Measurements from ENCODE around the gene CAT.

The CAT gene

DNA sequence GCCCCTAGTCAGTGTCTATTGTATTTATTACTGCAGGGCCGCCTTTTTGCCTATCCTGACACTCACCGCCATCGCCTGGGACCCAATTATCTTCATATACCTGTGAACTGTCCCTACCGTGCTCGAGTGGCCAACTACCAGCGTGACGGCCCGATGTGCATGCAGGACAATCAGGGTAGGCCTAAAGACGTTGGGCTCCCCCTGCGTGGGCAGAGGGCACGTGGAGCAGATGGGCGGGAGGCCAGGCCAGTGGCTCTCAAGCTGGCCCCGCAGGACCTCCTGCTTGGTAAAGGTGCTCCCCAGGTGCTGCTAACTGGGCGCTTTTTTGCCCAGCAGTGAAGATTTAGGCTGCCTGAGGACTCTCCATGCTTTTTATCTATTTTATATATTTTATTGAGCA is 22.5 kb downstream of the CAT start:
- Histone ChIP-seq H3K27ac (ENCODE audit: low read depth, low read length) (no peak overlapping the region), H3K4me3 (ENCODE audit: low read length) (no peak overlapping the region), H3K27me3 (ENCODE audit: insufficient read depth, low read length) (no peaks in the 10 kb centered on the region), H3K36me3 (ENCODE audit: insufficient read depth, low read length) (peaks cover 3% of the 10 kb centered on the region; the same call in 1 of the 2 replicates), H3K9ac (ENCODE audit: low read depth, low read length) (no peak overlapping the region), H3K9me3 (ENCODE audit: insufficient read depth, low read depth, low read length) (peaks cover 10% of the 10 kb centered on the region; the same call in 1 of the 2 replicates), H3K4me1 (ENCODE audit: insufficient read depth, low read length) (peaks cover 8% of the 10 kb centered on the region; the same call in 1 of the 2 replicates)
- 91% methylated on average over 14 of the region's 14 CpGs for WGBS

- H3K4me1 ChIP-seq (ENCODE audit: insufficient read depth, low read length): no peaks in the 10 kb centered on the region
- H3K9ac ChIP-seq (ENCODE audit: low read depth, low read length): no peak overlapping the region
- H3K4me3 ChIP-seq (ENCODE audit: low read length): no peak overlapping the region
- H3K27ac ChIP-seq (ENCODE audit: low read depth, low read length): no peak overlapping the region
- peaks cover 20% of the 10 kb centered on the region for H3K9me3 ChIP-seq (ENCODE audit: insufficient read depth, low read depth, low read length)
- no peaks in the 10 kb centered on the region for H3K27me3 ChIP-seq (ENCODE audit: insufficient read depth, low read length)
- WGBS: 92% methylated on average over 7 of the region's 7 CpGs
- peaks cover 3% of the 10 kb centered on the region; the same call in 1 of the 2 replicates for H3K36me3 ChIP-seq (ENCODE audit: insufficient read depth, low read length)
Observed at GRCh38 chr11:34464591-34465051, 25.9 kb downstream of the CAT start.

GRCh38 chr11:34466802-34467488 is 28.2 kb downstream of the CAT start:
- Histone ChIP-seq H3K36me3 (ENCODE audit: insufficient read depth, low read length) (peaks cover 3% of the 10 kb centered on the region; the same call in 1 of the 2 replicates), H3K9me3 (ENCODE audit: insufficient read depth, low read depth, low read length) (peaks cover 20% of the 10 kb centered on the region), H3K27ac (ENCODE audit: low read depth, low read length) (no peak overlapping the region), H3K4me3 (ENCODE audit: low read length) (no peak overlapping the region), H3K9ac (ENCODE audit: low read depth, low read length) (no peak overlapping the region), H3K27me3 (ENCODE audit: insufficient read depth, low read length) (no peaks in the 10 kb centered on the region), H3K4me1 (ENCODE audit: insufficient read depth, low read length) (no peaks in the 10 kb centered on the region)
- 73% methylated on average over 2 of the region's 3 CpGs for WGBS

GRCh38 chr11:34468209-34468841 is 29.6 kb downstream of the CAT start:
- Histone ChIP-seq H3K27me3 (ENCODE audit: insufficient read depth, low read length) (no peaks in the 10 kb centered on the region), H3K4me3 (ENCODE audit: low read length) (no peak overlapping the region), H3K27ac (ENCODE audit: low read depth, low read length) (no peak overlapping the region), H3K36me3 (ENCODE audit: insufficient read depth, low read length) (peaks cover 3% of the 10 kb centered on the region; the same call in 1 of the 2 replicates), H3K4me1 (ENCODE audit: insufficient read depth, low read length) (no peaks in the 10 kb centered on the region), H3K9ac (ENCODE audit: low read depth, low read length) (no peak overlapping the region), H3K9me3 (ENCODE audit: insufficient read depth, low read depth, low read length) (peaks cover 20% of the 10 kb centered on the region)
- WGBS: 80% methylated on average over 8 of the region's 8 CpGs

GRCh38 chr11:34473603-34474169 is 35.0 kb downstream of the CAT start:
- Histone ChIP-seq H3K9ac (ENCODE audit: low read depth, low read length) (no peak overlapping the region), H3K27me3 (ENCODE audit: insufficient read depth, low read length) (no peaks in the 10 kb centered on the region), H3K9me3 (ENCODE audit: insufficient read depth, low read depth, low read length) (no peaks in the 10 kb centered on the region), H3K4me3 (ENCODE audit: low read length) (no peak overlapping the region), H3K4me1 (ENCODE audit: insufficient read depth, low read length) (no peaks in the 10 kb centered on the region), H3K36me3 (ENCODE audit: insufficient read depth, low read length) (no peaks in the 10 kb centered on the region), H3K27ac (ENCODE audit: low read depth, low read length) (no peak overlapping the region)
- 93% methylated on average over 4 of the region's 4 CpGs for WGBS

GRCh38 chr11:34475656-34476055 is 36.9 kb downstream of the CAT start:
- no peaks in the 10 kb centered on the region for H3K27me3 ChIP-seq (ENCODE audit: insufficient read depth, low read length)
- no peak overlapping the region for H3K27ac ChIP-seq (ENCODE audit: low read depth, low read length)
- H3K4me3 ChIP-seq (ENCODE audit: low read length): no peak overlapping the region
- H3K4me1 ChIP-seq (ENCODE audit: insufficient read depth, low read length): no peaks in the 10 kb centered on the region
- WGBS: 82% methylated on average over 3 of the region's 3 CpGs
- no peaks in the 10 kb centered on the region for H3K36me3 ChIP-seq (ENCODE audit: insufficient read depth, low read length)
- H3K9me3 ChIP-seq (ENCODE audit: insufficient read depth, low read depth, low read length): no peaks in the 10 kb centered on the region
- H3K9ac ChIP-seq (ENCODE audit: low read depth, low read length): no peak overlapping the region

DNA sequence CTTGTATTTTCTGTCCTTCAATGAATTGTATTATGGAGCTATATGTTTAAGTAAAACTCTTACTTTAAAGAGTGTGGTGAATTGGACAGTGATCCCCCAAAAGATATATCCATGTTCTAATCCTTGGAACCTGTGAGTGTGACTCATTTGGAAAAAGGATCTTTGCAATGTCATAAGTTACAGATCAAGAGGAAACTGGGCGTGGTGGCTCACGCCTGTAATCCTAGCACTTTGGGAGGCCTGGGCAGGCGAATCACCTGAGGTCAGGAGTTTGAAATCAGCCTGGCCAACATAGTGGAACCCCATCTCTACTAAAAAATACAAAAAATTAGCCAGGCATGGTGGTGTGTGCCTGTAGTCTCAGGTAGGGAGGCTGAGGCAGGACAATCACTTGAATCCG is 38.1 kb downstream of the CAT start:
- no peaks in the 10 kb centered on the region for H3K9me3 ChIP-seq (ENCODE audit: insufficient read depth, low read depth, low read length)
- 94% methylated on average over 4 of the region's 4 CpGs for WGBS
- H3K9ac ChIP-seq (ENCODE audit: low read depth, low read length): no peak overlapping the region
- no peak overlapping the region for H3K27ac ChIP-seq (ENCODE audit: low read depth, low read length)
- no peaks in the 10 kb centered on the region for H3K36me3 ChIP-seq (ENCODE audit: insufficient read depth, low read length)
- no peaks in the 10 kb centered on the region for H3K4me1 ChIP-seq (ENCODE audit: insufficient read depth, low read length)
- no peak overlapping the region for H3K4me3 ChIP-seq (ENCODE audit: low read length)
- H3K27me3 ChIP-seq (ENCODE audit: insufficient read depth, low read length): no peaks in the 10 kb centered on the region

GRCh38 chr11:34478845-34479663 is 40.3 kb downstream of the CAT start:
- Histone ChIP-seq H3K4me1 (ENCODE audit: insufficient read depth, low read length) (no peaks in the 10 kb centered on the region), H3K27me3 (ENCODE audit: insufficient read depth, low read length) (no peaks in the 10 kb centered on the region), H3K27ac (ENCODE audit: low read depth, low read length) (no peak overlapping the region), H3K9ac (ENCODE audit: low read depth, low read length) (no peak overlapping the region), H3K9me3 (ENCODE audit: insufficient read depth, low read depth, low read length) (no peaks in the 10 kb centered on the region), H3K4me3 (ENCODE audit: low read length) (no peak overlapping the region), H3K36me3 (ENCODE audit: insufficient read depth, low read length) (no peaks in the 10 kb centered on the region)
- WGBS: 79% methylated on average over 8 of the region's 8 CpGs

- 77% methylated on average over 2 of the region's 3 CpGs for WGBS
- H3K9ac ChIP-seq (ENCODE audit: low read depth, low read length): no peak overlapping the region
- H3K36me3 ChIP-seq (ENCODE audit: insufficient read depth, low read length): no peaks in the 10 kb centered on the region
Observed at GRCh38 chr11:34480314-34480713, 41.6 kb downstream of the CAT start.

GRCh38 chr11:34481307-34481706 is 42.6 kb downstream of the CAT start:
- Histone ChIP-seq H3K4me1 (ENCODE audit: insufficient read depth, low read length) (no peaks in the 10 kb centered on the region), H3K9me3 (ENCODE audit: insufficient read depth, low read depth, low read length) (no peaks in the 10 kb centered on the region), H3K27me3 (ENCODE audit: insufficient read depth, low read length) (no peaks in the 10 kb centered on the region), H3K36me3 (ENCODE audit: insufficient read depth, low read length) (no peaks in the 10 kb centered on the region), H3K27ac (ENCODE audit: low read depth, low read length) (no peak overlapping the region), H3K4me3 (ENCODE audit: low read length) (no peak overlapping the region), H3K9ac (ENCODE audit: low read depth, low read length) (no peak overlapping the region)
- 89% methylated on average over 3 of the region's 3 CpGs for WGBS

More at GRCh38 chr11:34480314-34480713, 41.6 kb downstream of the CAT start:
- no peak overlapping the region for H3K4me3 ChIP-seq (ENCODE audit: low read length)
- H3K9me3 ChIP-seq (ENCODE audit: insufficient read depth, low read depth, low read length): no peaks in the 10 kb centered on the region
- no peaks in the 10 kb centered on the region for H3K4me1 ChIP-seq (ENCODE audit: insufficient read depth, low read length)
- no peaks in the 10 kb centered on the region for H3K27me3 ChIP-seq (ENCODE audit: insufficient read depth, low read length)
- no peak overlapping the region for H3K27ac ChIP-seq (ENCODE audit: low read depth, low read length)
